Lower lobe of right lung (tissue), 2 donors: Measurements from ENCODE around the gene MEPCE. TPM values are rescaled to one million over a fixed set of nuclear protein-coding genes. Genes with fewer than 3 reads are reported as not detected.

ENCODE experiments used
- ATAC-seq, 2 donors: fragments of 200-7000 bp; cut with Tn5 transposase; one replicate each; pipeline ENCODE4 v1.9.1; 2020 to 2022; ENCODE audit warnings: mild to moderate bottlenecking in 2 of 2, moderate library complexity in 2 of 2
- DNase-seq: peaks from one replicate; pipeline ENCODE4 v3.0.0-alpha.2; 2020
- H3K27ac ChIP-seq: fragments of 200-600 bp; one replicate; pipeline ENCODE4 v1.8.0; 2022
- H3K27me3 ChIP-seq: fragments of 200-600 bp; one replicate; pipeline ENCODE4 v1.8.0; 2022; ENCODE audit warnings: low read depth
- H3K36me3 ChIP-seq: fragments of 200-600 bp; one replicate; pipeline ENCODE4 v1.8.0; 2022; ENCODE audit warnings: mild to moderate bottlenecking
- H3K4me1 ChIP-seq: fragments of 200-600 bp; one replicate; pipeline ENCODE4 v1.8.0; 2022
- H3K4me3 ChIP-seq: fragments of 200-600 bp; one replicate; pipeline ENCODE4 v1.8.0; 2022; ENCODE audit warnings: mild to moderate bottlenecking
- H3K9me3 ChIP-seq: fragments of 200-600 bp; one replicate; pipeline ENCODE4 v1.8.0; 2022
- intact Hi-C: fragments of 100-400 bp; cut with DNase I; formaldehyde crosslinking; loops from one replicate; pipeline ENCODE4 v1.11.0; 2022
- total RNA-seq: library from RNA; stranded (reverse); fragmentation: NEBNext Ultra II Directional; extraction: Animal tissue kit (Norgen Biotek cat#: 25700); gene quantifications from one replicate; pipeline ENCODE4 v1.2.1, GENCODE V29; 2021
- TF ChIP-seq, protein P1 (sequence below): fragments of 200-600 bp; IDR thresholded peaks from one replicate; pipeline ENCODE4 v1.8.0; 2022; ENCODE audit warnings: antibody characterized with exemption, mild to moderate bottlenecking
- donor health status: DM: no; HTN: yes; CAD: no; lungs with severe emphysema.

Gene MEPCE
- total RNA-seq, 1 donor from 2014 or later: 36.3 TPM

DNA sequence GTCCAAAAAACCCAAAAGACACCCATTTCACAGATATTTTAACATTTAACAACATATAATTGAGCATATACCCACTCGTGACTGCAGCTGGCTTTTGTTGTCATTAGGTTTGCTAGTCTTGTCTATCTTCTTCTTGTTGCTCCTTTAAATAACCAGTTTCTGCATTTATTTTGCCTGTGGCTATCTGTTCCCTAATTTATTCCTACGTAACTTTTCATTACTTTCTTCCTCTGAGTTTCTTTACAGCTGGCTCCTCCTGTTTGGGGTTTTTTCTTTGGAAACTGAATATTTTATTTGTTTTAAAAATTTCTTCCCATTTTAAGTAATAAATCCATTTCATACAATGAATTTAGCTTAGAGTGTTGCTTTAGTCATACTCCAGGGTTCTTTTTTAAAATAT is 41.9 kb upstream of the MEPCE start:
- TF ChIP-seq, protein P1, sequence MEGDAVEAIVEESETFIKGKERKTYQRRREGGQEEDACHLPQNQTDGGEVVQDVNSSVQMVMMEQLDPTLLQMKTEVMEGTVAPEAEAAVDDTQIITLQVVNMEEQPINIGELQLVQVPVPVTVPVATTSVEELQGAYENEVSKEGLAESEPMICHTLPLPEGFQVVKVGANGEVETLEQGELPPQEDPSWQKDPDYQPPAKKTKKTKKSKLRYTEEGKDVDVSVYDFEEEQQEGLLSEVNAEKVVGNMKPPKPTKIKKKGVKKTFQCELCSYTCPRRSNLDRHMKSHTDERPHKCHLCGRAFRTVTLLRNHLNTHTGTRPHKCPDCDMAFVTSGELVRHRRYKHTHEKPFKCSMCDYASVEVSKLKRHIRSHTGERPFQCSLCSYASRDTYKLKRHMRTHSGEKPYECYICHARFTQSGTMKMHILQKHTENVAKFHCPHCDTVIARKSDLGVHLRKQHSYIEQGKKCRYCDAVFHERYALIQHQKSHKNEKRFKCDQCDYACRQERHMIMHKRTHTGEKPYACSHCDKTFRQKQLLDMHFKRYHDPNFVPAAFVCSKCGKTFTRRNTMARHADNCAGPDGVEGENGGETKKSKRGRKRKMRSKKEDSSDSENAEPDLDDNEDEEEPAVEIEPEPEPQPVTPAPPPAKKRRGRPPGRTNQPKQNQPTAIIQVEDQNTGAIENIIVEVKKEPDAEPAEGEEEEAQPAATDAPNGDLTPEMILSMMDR: no peak
- no peaks in the 10 kb centered on the region for H3K9me3 ChIP-seq
- H3K4me3 ChIP-seq: no peak overlapping the region
- no peaks in the 10 kb centered on the region for H3K27me3 ChIP-seq
- no peak overlapping the region for H3K27ac ChIP-seq
- ATAC-seq (no peak), DNase-seq (no peak)
- intact Hi-C loops: no loop called here
- no peaks in the 10 kb centered on the region for H3K36me3 ChIP-seq
- H3K4me1 ChIP-seq: no peaks in the 10 kb centered on the region

DNA sequence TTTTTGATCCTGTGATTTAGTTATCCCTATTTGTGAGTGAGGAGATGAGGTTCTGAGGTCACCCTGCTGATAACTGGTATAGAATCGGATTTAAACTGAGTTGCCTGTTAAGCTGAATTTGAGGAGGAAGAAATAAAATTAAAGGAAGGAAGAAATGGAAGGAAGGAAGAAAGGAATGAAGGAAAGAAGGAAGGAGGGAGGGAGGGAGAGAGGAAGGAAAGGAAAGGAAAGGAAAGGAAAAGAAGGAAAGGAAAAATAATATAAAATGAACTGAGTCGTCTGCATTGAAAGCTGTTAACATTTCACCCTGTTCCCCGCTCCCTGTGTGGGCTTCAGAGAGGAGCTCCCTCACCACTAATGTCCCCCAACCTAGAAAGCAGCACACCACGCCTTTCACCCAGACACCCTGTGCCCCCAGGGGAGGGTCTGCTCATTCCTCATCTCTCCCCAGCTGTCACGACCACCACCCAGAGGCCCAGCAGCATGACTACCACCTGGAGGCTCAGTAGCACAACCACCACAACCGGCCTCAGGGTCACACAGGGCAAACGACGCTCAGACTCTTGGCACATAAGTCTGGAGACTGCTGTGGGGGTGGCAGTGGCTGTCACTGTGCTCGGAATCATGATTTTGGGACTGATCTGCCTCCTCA is 40.1 kb upstream of the MEPCE start:
- DNase-seq (no peak), ATAC-seq (no peak)
- TF ChIP-seq, protein P1: no peak
- H3K27me3 ChIP-seq: no peaks in the 10 kb centered on the region
- H3K36me3 ChIP-seq: no peaks in the 10 kb centered on the region
- no peak overlapping the region for H3K27ac ChIP-seq
- H3K9me3 ChIP-seq: no peaks in the 10 kb centered on the region
- no peak overlapping the region for H3K4me3 ChIP-seq
- no peaks in the 10 kb centered on the region for H3K4me1 ChIP-seq
- intact Hi-C loops: no loop called here

DNA sequence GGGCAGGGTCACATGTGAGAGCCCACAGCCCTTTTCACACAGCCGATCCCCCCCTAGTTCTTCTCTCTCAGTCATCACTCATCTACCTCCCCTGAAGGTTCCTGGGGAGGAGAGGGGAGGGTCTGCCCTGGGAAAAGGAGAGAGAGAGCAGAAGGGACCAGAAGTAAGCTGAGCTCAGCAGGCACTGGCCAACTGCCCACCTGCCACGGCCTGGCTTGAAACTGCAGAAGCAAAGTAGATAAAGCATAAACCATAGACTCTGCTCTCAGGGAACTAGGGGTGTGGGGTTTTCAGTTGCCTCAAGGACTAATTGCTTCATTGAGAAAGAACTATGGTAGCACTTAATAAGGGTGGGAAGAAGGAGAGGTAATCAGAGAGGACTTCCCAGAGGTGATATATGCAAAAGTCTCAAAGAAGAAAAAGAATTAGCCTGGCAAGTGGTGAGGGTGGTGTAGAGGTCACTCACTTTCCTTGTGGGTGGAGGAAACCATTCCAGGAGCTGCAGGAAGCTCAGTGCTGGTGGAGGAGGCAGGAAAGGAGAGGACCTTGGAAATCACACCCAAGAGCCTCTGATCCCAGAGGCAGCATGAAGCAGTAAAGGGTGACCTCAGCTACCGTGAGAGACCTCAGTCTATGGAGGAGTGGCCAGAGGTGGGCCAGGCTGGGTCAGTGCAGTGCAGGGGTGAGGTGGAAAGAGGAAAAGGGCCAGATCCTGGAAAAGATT is 39.2 kb upstream of the MEPCE start:
- no peak for DNase-seq
- intact Hi-C loops: no loop called here

DNA sequence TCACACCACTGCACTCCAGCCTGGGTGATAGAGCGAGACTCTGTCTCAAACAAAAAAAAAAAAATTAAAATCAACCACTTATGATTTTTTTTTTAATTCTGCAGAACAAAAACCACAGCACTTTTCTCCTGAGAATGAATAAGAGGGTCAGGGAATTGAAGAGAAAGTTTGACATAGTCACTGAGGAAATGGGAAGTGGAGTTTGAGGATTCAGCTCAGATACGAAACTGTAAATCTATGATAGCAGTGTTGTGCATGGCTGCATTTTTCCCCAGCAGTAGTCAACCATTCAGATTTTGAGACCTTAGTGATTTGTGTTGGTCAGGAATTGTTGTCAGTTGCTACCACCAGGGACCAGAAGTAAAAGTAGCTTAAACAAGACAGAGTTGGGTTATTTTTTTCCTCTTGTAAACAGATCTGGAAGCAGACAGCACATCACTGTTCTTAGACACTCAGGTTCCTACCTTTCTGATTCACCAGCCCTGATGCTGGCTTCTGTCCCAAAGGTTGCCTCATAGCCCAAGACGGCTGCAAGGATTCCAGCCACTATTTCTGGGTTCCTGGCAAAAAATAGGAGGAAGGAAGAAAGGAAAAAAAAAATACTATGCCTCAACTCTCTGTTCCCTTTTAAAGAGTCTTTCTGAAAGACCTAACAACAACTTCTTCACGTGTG is 36.3 kb upstream of the MEPCE start:
- no peaks in the 10 kb centered on the region for H3K36me3 ChIP-seq
- H3K27ac ChIP-seq: no peak overlapping the region
- intact Hi-C loops: no loop called here
- no peak for DNase-seq
- no peak for ATAC-seq
- no peaks in the 10 kb centered on the region for H3K4me1 ChIP-seq
- H3K4me3 ChIP-seq: no peak overlapping the region
- H3K9me3 ChIP-seq: no peaks in the 10 kb centered on the region
- no peaks in the 10 kb centered on the region for H3K27me3 ChIP-seq
- TF ChIP-seq, protein P1: no peak

More for the DNA sequence above, 39.2 kb upstream of the MEPCE start:
- TF ChIP-seq, protein P1: no peak
- no peak overlapping the region for H3K27ac ChIP-seq
- no peaks in the 10 kb centered on the region for H3K9me3 ChIP-seq
- H3K27me3 ChIP-seq: no peaks in the 10 kb centered on the region
- no peaks in the 10 kb centered on the region for H3K36me3 ChIP-seq
- no peak for ATAC-seq
- no peak overlapping the region for H3K4me3 ChIP-seq
- H3K4me1 ChIP-seq: no peaks in the 10 kb centered on the region

DNA sequence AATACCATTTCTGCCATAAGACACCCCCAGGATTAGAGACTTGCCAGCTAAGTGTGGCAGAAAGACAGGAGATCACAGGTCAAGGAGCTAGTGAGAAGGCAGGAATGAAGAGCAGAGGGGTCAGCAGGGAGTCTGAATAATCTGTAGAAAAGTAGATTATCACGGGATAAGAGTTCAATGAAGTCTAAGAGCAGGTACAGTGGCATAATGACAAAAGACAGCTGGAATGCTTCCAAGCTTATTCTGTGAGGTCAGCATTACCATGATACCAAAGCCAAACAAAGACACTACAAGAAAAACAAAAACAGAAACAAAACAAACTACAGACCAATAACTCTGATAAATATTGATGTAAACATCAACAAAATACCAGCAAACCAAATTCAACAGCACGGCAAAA is 35.6 kb upstream of the MEPCE start:
- Histone ChIP-seq H3K9me3 (no peaks in the 10 kb centered on the region), H3K4me3 (no peak overlapping the region), H3K4me1 (no peaks in the 10 kb centered on the region), H3K36me3 (no peaks in the 10 kb centered on the region), H3K27ac (no peak overlapping the region), H3K27me3 (no peaks in the 10 kb centered on the region)
- ATAC-seq: no peak
- DNase-seq: no peak
- intact Hi-C loops: no loop called here
- TF ChIP-seq, protein P1: no peak
